ENCODE data around the gene KCNH5.

KCNH5 gene

GRCh38 chr14:62654641-62655040 lies 390.6 kb downstream of the KCNH5 start:
- Histone ChIP-seq H2BK12ac (ENCODE audit: low read length) (no peak overlapping the region), H3K79me1 (ENCODE audit: low read length) (no peaks in the 10 kb centered on the region)

More at GRCh38 chr14:62654641-62655040, 390.6 kb downstream of the KCNH5 start:
- Histone ChIP-seq H3K27ac (ENCODE audit: low read depth, low read length) (no peak overlapping the region), H3K14ac (ENCODE audit: low read length) (no peak overlapping the region), H3K36me3 (ENCODE audit: control insufficient read depth in 1 of 2, insufficient read depth in 2 of 2, low read length in 2 of 2) (no peaks in the 10 kb centered on the region), H4K8ac (ENCODE audit: low read depth, low read length) (no peak overlapping the region), H3K9ac (ENCODE audit: low read length) (no peak overlapping the region), H2AFZ (ENCODE audit: insufficient read depth, low read length, poor library complexity) (no peak overlapping the region), H3K9me3 (ENCODE audit: insufficient read depth, low read depth, low read length) (no peaks in the 10 kb centered on the region), H2AK5ac (ENCODE audit: low read length) (no peak overlapping the region), H3K27me3 (ENCODE audit: insufficient read depth, low read length) (no peaks in the 10 kb centered on the region), H3K4me1 (ENCODE audit: control insufficient read depth in 1 of 2, insufficient read depth in 2 of 2, low read length in 2 of 2) (no peaks in the 10 kb centered on the region), H3K79me2 (ENCODE audit: control insufficient read depth, insufficient read depth, low read length, poor library complexity) (no peaks in the 10 kb centered on the region), H3K18ac (ENCODE audit: low read length) (no peak overlapping the region), H4K12ac (ENCODE audit: low read depth, low read length) (no peak overlapping the region), H3K4me2 (ENCODE audit: low read length) (no peak overlapping the region), H3K23ac (ENCODE audit: low read length) (no peak overlapping the region), H3K4ac (ENCODE audit: low read depth, low read length) (no peak overlapping the region), H2BK120ac (ENCODE audit: insufficient read depth, low read length, poor library complexity) (no peak overlapping the region), H3K4me3 (ENCODE audit: low read depth, low read length) (no peak overlapping the region), H4K91ac (ENCODE audit: low read depth, low read length) (no peak overlapping the region), H2BK5ac (ENCODE audit: low read depth, low read length, poor library complexity) (no peak overlapping the region)
- DNase-seq: no peak
- WGBS (ENCODE audit: extremely low coverage, insufficient coverage, insufficient read length): no CpG with 5 or more reads among the region's 5 CpGs
